ENCODE data around the gene NLGN1.

The NLGN1 gene

GRCh38 chr3:174062923-174063322 is 665.4 kb downstream of the NLGN1 start:
- no peak for DNase-seq

GRCh38 chr3:174068035-174068434 is 670.5 kb downstream of the NLGN1 start:
- no peak for DNase-seq

GRCh38 chr3:174072675-174073074 is 675.1 kb downstream of the NLGN1 start:
- no peak for DNase-seq

GRCh38 chr3:174083706-174084105 is 686.2 kb downstream of the NLGN1 start:
- DNase-seq = no peak

- no peak for DNase-seq
Measured at GRCh38 chr3:174089592-174089991, 692.0 kb downstream of the NLGN1 start.

GRCh38 chr3:174094669-174095068 is 697.1 kb downstream of the NLGN1 start:
- DNase-seq = no peak

- DNase-seq = no peak
Measured at GRCh38 chr3:174097686-174098085, 700.1 kb downstream of the NLGN1 start.

- DNase-seq = no peak
Measured at GRCh38 chr3:174098746-174099145, 701.2 kb downstream of the NLGN1 start.

GRCh38 chr3:174099724-174100123 is 702.2 kb downstream of the NLGN1 start:
- no peak for DNase-seq

GRCh38 chr3:174100744-174101143 is 703.2 kb downstream of the NLGN1 start:
- DNase-seq = no peak

- DNase-seq = no peak
Measured at GRCh38 chr3:174101244-174101643, 703.7 kb downstream of the NLGN1 start.

- no peak for DNase-seq
Measured at GRCh38 chr3:174102274-174102673, 704.7 kb downstream of the NLGN1 start.

GRCh38 chr3:174102866-174103265 is 705.3 kb downstream of the NLGN1 start:
- no peak for DNase-seq

- no peak for DNase-seq
Measured at GRCh38 chr3:174110761-174111160, 713.2 kb downstream of the NLGN1 start.

- no peak for DNase-seq
Measured at GRCh38 chr3:174111776-174112175, 714.2 kb downstream of the NLGN1 start.

GRCh38 chr3:174116421-174116820 is 718.9 kb downstream of the NLGN1 start:
- DNase-seq = no peak

- DNase-seq = no peak
Measured at GRCh38 chr3:174120997-174121396, 723.5 kb downstream of the NLGN1 start.

GRCh38 chr3:174122411-174122810 is 724.9 kb downstream of the NLGN1 start:
- DNase-seq = no peak

GRCh38 chr3:174125267-174125824 is 727.8 kb downstream of the NLGN1 start:
- DNase-seq = no peak

GRCh38 chr3:174126990-174127758 is 729.6 kb downstream of the NLGN1 start:
- DNase-seq = no peak

- no peak for DNase-seq
Measured at GRCh38 chr3:174132006-174132405, 734.5 kb downstream of the NLGN1 start.

GRCh38 chr3:174132421-174133042 is 735.0 kb downstream of the NLGN1 start:
- DNase-seq = no peak

GRCh38 chr3:174146008-174146407 is 748.5 kb downstream of the NLGN1 start:
- no peak for DNase-seq

Data from anterior cingulate cortex (tissue), 58 donors.